GM18517 (cell line): ENCODE results near the gene CDH12.

Experiments
- ATAC-seq: cut with Tn5 transposase; IDR thresholded peaks from one replicate; pipeline ENCODE4 v1.9.1; 2021; ENCODE audit warnings: mild to moderate bottlenecking, moderate library complexity; ENCODE audit not compliant: unreplicated experiment

Gene CDH12

DNA sequence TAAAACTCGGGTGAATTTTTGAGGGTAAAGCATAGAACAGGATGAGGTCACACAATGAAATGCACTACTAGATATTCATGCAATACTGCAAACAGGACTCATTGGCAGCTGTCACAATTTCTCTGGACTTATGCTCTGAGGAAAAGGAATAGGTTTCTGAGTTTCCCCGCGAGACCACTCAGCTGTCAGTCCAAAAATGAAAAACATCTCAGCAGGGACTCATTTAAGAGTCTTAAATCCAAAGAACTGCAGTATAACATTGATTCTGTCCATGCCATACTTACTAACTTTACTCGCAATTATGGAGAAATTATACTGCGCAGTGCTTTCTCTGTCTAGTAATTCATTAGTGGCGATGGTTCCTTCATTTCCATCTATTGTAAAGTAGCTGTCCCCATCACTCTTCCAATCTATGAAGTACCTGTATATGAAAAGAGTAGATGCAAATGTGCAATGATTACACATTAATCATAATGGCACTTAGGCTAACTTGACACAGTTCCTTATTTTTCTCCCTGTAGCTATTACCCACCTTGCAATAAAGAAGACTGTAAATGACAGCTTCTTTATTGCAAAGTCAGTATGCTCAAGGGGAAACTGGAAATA lies 1070.0 kb downstream of the CDH12 start:
- ATAC-seq, result no peak

DNA sequence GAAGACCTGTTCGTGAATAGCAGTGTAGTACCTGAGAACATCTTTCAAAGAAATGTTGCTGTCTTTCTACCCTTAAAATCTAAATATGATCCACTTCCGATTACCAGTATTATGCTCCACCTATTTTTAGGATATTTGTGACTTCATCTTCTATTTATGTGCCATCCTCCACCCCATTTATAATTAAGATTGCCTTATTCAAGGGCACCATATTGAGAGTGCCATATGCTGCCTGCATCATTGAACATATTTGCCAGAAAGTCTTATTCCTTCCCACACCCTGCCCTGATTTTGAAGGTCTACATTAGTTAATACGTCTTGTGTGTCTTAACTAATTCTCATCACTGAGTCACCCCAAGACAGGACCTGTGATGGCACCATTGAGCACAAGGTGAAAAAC lies 1076.7 kb downstream of the CDH12 start:
- ATAC-seq, result no peak

- no peak for ATAC-seq
Measured at GRCh38 chr5:21774801-21775200, 1078.3 kb downstream of the CDH12 start.

- no peak for ATAC-seq
Measured at GRCh38 chr5:21774281-21774680, 1078.9 kb downstream of the CDH12 start.

- ATAC-seq, result no peak
Measured at GRCh38 chr5:21773456-21773855, 1079.7 kb downstream of the CDH12 start.

DNA sequence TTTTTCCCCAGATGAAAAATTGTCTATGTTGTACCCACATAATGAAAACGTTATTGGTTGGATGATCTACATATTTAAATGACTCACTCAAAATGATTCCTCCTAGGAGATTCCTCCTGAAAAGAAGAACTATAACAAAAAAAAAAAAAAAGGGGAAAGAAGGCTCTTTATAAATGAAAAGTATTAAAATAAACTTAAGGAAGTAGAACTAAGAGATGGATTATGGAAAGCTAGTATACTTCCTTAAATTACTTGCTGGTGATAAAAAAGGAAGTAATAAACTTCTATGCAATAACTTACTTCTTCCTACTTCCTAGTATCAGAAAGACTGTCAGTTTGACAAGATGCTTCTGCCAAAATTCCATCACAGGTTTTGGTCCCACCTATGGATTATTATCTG lies 1087.7 kb downstream of the CDH12 start:
- no peak for ATAC-seq

- no peak for ATAC-seq
Measured at GRCh38 chr5:21739096-21739495, 1114.0 kb downstream of the CDH12 start.

DNA sequence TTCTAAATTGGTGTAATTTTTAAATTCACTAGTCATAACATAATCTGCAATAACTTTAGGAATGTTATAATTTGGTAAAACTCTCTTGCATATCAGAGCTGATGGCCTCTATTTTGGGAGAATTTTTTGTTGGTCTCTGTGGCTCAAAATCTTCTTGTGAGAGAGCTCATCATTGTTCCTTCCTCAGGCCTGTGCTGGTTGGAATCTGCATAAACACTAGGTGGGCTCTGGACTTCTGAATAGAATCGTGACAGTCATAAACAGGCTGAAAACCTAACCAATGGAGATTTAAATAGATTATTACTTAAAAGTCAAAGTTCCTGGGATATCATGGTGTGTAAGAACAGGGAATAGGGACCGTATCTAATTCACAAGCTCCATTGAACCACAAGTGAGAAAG lies 1129.6 kb downstream of the CDH12 start:
- ATAC-seq, result no peak

DNA sequence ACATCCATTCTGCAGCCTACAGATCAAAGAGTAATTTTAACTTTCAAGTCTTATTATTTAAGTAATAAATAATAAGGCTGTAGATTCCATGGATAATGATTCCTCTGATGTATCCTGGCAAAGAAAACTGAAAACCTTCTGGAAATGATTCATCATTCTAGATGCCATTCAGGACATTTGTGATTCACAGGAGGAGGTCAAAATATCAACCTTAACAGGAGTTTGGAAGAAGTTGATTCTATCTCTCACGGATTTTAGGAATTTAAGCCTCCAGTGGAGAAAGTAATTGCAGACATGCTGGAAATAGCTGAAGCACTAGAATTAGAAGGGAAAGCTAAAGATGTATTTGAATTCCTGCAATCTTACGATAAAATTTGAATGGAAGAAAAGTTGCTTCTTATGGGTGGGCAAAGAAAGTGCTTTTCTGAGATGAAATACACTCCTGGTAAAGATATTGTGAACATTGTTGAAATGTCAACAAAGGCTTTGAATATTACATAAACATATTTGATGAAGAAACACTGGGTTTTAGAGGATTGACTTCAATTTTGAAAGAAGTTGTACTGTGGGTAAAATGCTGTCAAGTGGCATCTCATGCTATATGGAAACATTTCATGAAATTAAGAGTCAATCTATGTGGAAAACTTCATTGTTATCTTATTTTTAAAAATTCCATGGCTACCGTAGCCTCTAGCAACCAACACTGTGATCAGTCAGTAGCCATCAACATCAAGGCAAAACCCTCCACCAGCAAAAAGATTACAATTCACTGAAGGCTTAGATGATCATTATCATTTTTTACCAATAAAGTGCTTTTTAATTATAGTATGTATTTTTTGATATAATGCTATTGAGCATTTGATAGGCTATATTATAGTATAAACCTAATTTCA lies 1141.0 kb downstream of the CDH12 start:
- ATAC-seq, result no peak

- no peak for ATAC-seq
Measured at GRCh38 chr5:21709770-21710169, 1143.4 kb downstream of the CDH12 start.

DNA sequence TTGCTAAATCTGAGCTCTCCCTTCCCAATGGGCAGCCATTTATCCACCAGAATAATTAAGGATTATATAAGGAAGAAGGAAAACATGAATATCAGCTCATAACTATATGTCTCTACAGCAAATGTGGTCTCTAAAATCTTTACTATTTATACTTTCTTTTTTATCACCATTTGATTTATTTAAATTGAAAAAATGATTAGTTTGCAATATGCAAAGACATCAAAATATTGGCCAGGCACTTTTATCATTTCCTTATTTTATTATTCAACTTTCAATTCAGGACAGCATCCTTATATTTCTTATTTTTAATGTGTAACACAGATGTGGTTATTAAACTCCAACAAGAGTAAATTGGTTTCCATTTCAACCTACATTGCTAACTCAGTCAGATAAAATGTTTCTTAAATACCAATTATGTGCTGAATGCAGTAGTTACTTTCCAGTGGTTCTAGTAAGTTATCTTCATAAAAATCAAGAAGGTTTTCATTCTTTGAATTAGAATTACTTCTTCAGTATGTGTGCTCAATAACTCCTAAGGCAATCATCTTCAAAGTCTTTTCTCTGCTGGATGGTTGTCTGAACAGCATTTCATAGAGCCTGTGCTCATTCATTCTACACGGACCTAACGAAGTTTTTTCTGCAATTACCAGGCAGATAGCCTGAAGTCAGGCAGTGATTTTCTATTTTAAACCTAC lies 1148.0 kb downstream of the CDH12 start:
- no peak for ATAC-seq

DNA sequence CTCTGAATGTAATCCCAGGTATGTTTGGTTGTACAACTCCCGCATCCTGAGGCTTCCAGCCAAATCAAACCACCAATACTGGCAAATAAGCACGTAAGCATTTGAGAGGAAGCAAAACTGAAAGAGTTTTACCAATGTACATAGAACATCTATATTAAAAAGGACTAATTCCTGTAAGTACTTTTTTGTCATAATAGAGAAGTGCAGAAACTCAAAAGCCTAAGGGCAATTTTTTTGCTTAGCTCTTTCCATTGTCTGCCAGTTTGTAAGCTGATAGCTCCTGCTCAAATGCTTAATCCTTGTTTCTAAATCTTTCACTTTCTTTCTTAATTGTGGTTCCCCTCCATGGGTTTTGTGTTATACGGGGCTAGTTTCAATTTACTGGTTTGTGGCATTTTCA lies 1151.8 kb downstream of the CDH12 start:
- no peak for ATAC-seq
